CD4-positive, alpha-beta memory T cell (primary cell): Measurements from ENCODE around the gene SLC5A10. TPM values are rescaled to one million over a fixed set of nuclear protein-coding genes. Genes with fewer than 3 reads are reported as not detected.
A peak's percentile ranks its signal among the peaks of the same experiment; 100 is the strongest.
"Not testable (repeated sequence)": the region's sequence is repeated elsewhere in the genome, so short reads cannot be mapped to it uniquely, and the experiment has no call there.

Source experiments
- CTCF ChIA-PET: fragments of 350-600 bp; sonication (Branson Sonifier 250); formaldehyde crosslinking; loops from one replicate; lab custom pipeline; 2021; ENCODE audit warnings: inconsistent platforms; ENCODE audit not compliant: partially characterized antibody; lab: Charles Lee
- POLR2A ChIA-PET: fragments of 350-600 bp; sonication (Branson Sonifier 250); formaldehyde crosslinking; loops from one replicate; lab custom pipeline; 2021; ENCODE audit not compliant: partially characterized antibody; lab: Charles Lee
- DNase-seq, 5 donors: peaks; one replicate each; pipeline versions ENCODE4 v3.0.0 to v3.0.0-alpha.2; 2020 to 2022; ENCODE audit warnings: mixed read lengths in 1 of 5
- H3K27ac ChIP-seq: one replicate; pipeline ENCODE4 v1.7.0; 2013; ENCODE audit warnings: low read depth, low read length
- H3K27me3 ChIP-seq: 2 replicates; pipeline ENCODE4 v1.7.0; 2013; ENCODE audit warnings: mild to moderate bottlenecking, low read length, moderate library complexity; ENCODE audit not compliant: insufficient read depth
- H3K36me3 ChIP-seq: 2 replicates; pipeline ENCODE4 v1.7.0; 2013; ENCODE audit warnings: mild to moderate bottlenecking, low read length, moderate library complexity; ENCODE audit not compliant: insufficient read depth
- H3K4me1 ChIP-seq: 2 replicates; pipeline ENCODE4 v1.7.0; 2013; ENCODE audit warnings: mild to moderate bottlenecking, low read length, moderate library complexity; ENCODE audit not compliant: insufficient read depth
- H3K4me3 ChIP-seq, 2 donors: one replicate each; pipeline ENCODE4 v1.7.0; 2013; ENCODE audit warnings: low read length in 2 of 2, mild to moderate bottlenecking in 1 of 2
- H3K9me3 ChIP-seq, 2 donors: one replicate each; pipeline ENCODE4 v1.7.0; 2013; ENCODE audit warnings: low read length in 2 of 2, control low read depth in 1 of 2; ENCODE audit not compliant: control insufficient read depth in 1 of 2
- H3K27ac Mint-ChIP-seq, 7 donors: one replicate each; pipeline ENCODE4 v1.8.0; 2020 to 2021; ENCODE audit warnings: mixed read lengths in 7 of 7, mild to moderate bottlenecking in 6 of 7, inconsistent platforms in 3 of 7, moderate library complexity in 3 of 7
- H3K27me3 Mint-ChIP-seq, 2 donors: one replicate each; pipeline ENCODE4 v1.8.0; 2020 to 2021; ENCODE audit warnings: mixed read lengths in 2 of 2
- H3K36me3 Mint-ChIP-seq, 2 donors: one replicate each; pipeline ENCODE4 v1.8.0; 2020 to 2021; ENCODE audit warnings: mixed read lengths in 2 of 2, inconsistent platforms in 1 of 2, mild to moderate bottlenecking in 1 of 2
- H3K4me1 Mint-ChIP-seq, 4 donors: one replicate each; pipeline ENCODE4 v1.8.0; 2020 to 2021; ENCODE audit warnings: mixed read lengths in 4 of 4, mild to moderate bottlenecking in 1 of 4
- H3K4me3 Mint-ChIP-seq, 8 donors: one replicate each; pipeline ENCODE4 v1.8.0; 2020 to 2021; ENCODE audit warnings: mixed read lengths in 8 of 8, mild to moderate bottlenecking in 7 of 8, moderate library complexity in 6 of 8, inconsistent platforms in 3 of 8
- H3K9me3 Mint-ChIP-seq, 8 donors: one replicate each; pipeline ENCODE4 v1.8.0; 2020 to 2021; ENCODE audit warnings: mixed read lengths in 8 of 8, mild to moderate bottlenecking in 5 of 8, inconsistent platforms in 3 of 8, moderate library complexity in 1 of 8
- intact Hi-C: fragments of 100-400 bp; cut with micrococcal nuclease; formaldehyde crosslinking; loops from one replicate; pipeline ENCODE4 v1.15.1; 2023
- polyA plus RNA-seq, 2 donors: library from polyadenylated mRNA; unstranded; fragments of 300-500 nt; fragmentation: Illumina TruSeq; gene quantifications; one replicate each; pipeline ENCODE4 v1.2.3, GENCODE V29; 2021
- total RNA-seq, 2 experiments: library from RNA; stranded (reverse); gene quantifications; one replicate each; pipeline ENCODE4 v1.2.3, GENCODE V29; 2021

Gene SLC5A10
- total and polyA plus RNA-seq, 4 experiments from 2014 or later: 0.10 to 0.11 TPM; not detected in 2

- POLR2A ChIA-PET: interaction anchor here (0.7 to 3.4 kb wide), 5 partner anchors 12 to 1283 kb away, joined by 3 to 22 read pairs (median 3); partner anchors contain the start of genes FAM83G and PRPSAP2
- CTCF ChIA-PET: interaction anchor here (0.9 kb wide), 2 partner anchors 8 to 15 kb away, joined by 3 read pairs; no protein-coding TSS in a partner anchor
- H3K36me3 ChIP-seq: no peaks in the 10 kb centered on the region
- Mint-ChIP-seq H3K4me3 (peak overlapping the region; percentile 14 to 89 (median 52)), H3K36me3 (no peaks in the 10 kb centered on the region), H3K27me3 (no peaks in the 10 kb centered on the region), H3K27ac (peak overlapping the region; percentile 22 to 91 (median 67)), H3K9me3 (peaks cover 0 to 2% (median 0%) of the 10 kb centered on the region in 8 donors), H3K4me1 (peaks cover 24 to 58% (median 35%) of the 10 kb centered on the region in 4 donors)
- no peak overlapping the region for H3K4me3 ChIP-seq
- peaks cover 35% of the 10 kb centered on the region for H3K4me1 ChIP-seq
- DNase-seq: no peak
- intact Hi-C loops: loop anchor here (2.0 kb wide), 1 partner anchor 50 kb away; the partner anchor contains the start of gene FAM83G
- H3K9me3 ChIP-seq: no peaks in the 10 kb centered on the region
- no peaks in the 10 kb centered on the region for H3K27me3 ChIP-seq
- no peak overlapping the region for H3K27ac ChIP-seq
Measured at GRCh38 chr17:18954321-18954720, 2.4 kb downstream of the SLC5A10 start.

- peaks cover 25 to 60% (median 35%) of the 10 kb centered on the region in 4 donors for H3K4me1 Mint-ChIP-seq
- intact Hi-C loops: loop anchor here (1.0 to 5.0 kb wide), 3 partner anchors 30 to 53 kb away; partner anchors contain the start of gene FAM83G
- H3K27ac Mint-ChIP-seq: peak overlapping the region; percentile 74 to 96 (median 91)
- POLR2A ChIA-PET: interaction anchor here (0.7 to 3.4 kb wide), 14 partner anchors 12 to 1283 kb away, joined by 3 to 22 read pairs (median 3); partner anchors contain the start of genes FAM83G and PRPSAP2
- H3K27me3 Mint-ChIP-seq: no peaks in the 10 kb centered on the region
- CTCF ChIA-PET: interaction anchor here (0.9 to 1.5 kb wide), 4 partner anchors 12 to 329 kb away, joined by 3 to 4 read pairs (median 4); no protein-coding TSS in a partner anchor
- H3K4me3 ChIP-seq: peak overlapping the region in 1 of 2 donors; percentile 43
- H3K9me3 Mint-ChIP-seq: peaks cover 0 to 2% (median 0%) of the 10 kb centered on the region in 8 donors
- H3K27ac ChIP-seq: no peak overlapping the region
- H3K9me3 ChIP-seq: no peaks in the 10 kb centered on the region
- peaks cover 35% of the 10 kb centered on the region for H3K4me1 ChIP-seq
- H3K36me3 Mint-ChIP-seq: no peaks in the 10 kb centered on the region
- DNase-seq: no peak
- H3K27me3 ChIP-seq: no peaks in the 10 kb centered on the region
- H3K4me3 Mint-ChIP-seq: peak overlapping the region; percentile 48 to 96 (median 84)
- no peaks in the 10 kb centered on the region for H3K36me3 ChIP-seq
Measured at GRCh38 chr17:18955009-18955408, 3.0 kb downstream of the SLC5A10 start.

GRCh38 chr17:18956021-18956420 is 4.1 kb downstream of the SLC5A10 start:
- H3K36me3 Mint-ChIP-seq, H3K27me3 Mint-ChIP-seq, DNase-seq, H3K27me3 ChIP-seq, H3K36me3 ChIP-seq, H3K4me3 ChIP-seq, H3K9me3 Mint-ChIP-seq, H3K27ac ChIP-seq, H3K9me3 ChIP-seq: not testable (repeated sequence)
- POLR2A ChIA-PET: interaction anchor here (0.6 to 3.4 kb wide), 13 partner anchors 15 to 100 kb away, joined by 3 to 22 read pairs (median 3); partner anchors contain the start of genes FAM83G and PRPSAP2
- CTCF ChIA-PET: interaction anchor here (0.9 to 1.5 kb wide), 5 partner anchors 10 to 330 kb away, joined by 3 to 5 read pairs (median 4); no protein-coding TSS in a partner anchor
- peaks cover 40% of the 10 kb centered on the region for H3K4me1 ChIP-seq
- intact Hi-C loops: loop anchor here (5.0 kb wide), 1 partner anchor 54 kb away; no protein-coding TSS in a partner anchor
- Mint-ChIP-seq H3K4me3 (peak overlapping the region in 6 of 8 donors; percentile 79 to 96 (median 86)), H3K27ac (peak overlapping the region in 6 of 7 donors; percentile 85 to 96 (median 92)), H3K4me1 (peaks cover 30 to 71% (median 40%) of the 10 kb centered on the region in 4 donors)

GRCh38 chr17:18956581-18956980 is 4.6 kb downstream of the SLC5A10 start:
- Mint-ChIP-seq H3K36me3 (no peaks in the 10 kb centered on the region), H3K27me3 (no peaks in the 10 kb centered on the region), H3K4me3 (peak overlapping the region in 1 of 8 donors; percentile 21), H3K27ac (no peak overlapping the region), H3K9me3 (peaks cover 0 to 2% (median 0%) of the 10 kb centered on the region in 8 donors), H3K4me1 (peaks cover 30 to 75% (median 40%) of the 10 kb centered on the region in 4 donors)
- peaks cover 46% of the 10 kb centered on the region for H3K4me1 ChIP-seq
- ChIA-PET POLR2A (interaction anchor here (1.3 to 3.4 kb wide), 4 partner anchors 36 to 98 kb away, joined by 3 to 22 read pairs (median 4); partner anchors contain the start of genes FAM83G and PRPSAP2), CTCF (interaction anchor here (1.4 to 1.5 kb wide), 3 partner anchors 57 to 331 kb away, joined by 4 to 5 read pairs (median 4); no protein-coding TSS in a partner anchor)
- no peak for DNase-seq
- H3K4me3 ChIP-seq: no peak overlapping the region
- H3K27ac ChIP-seq: no peak overlapping the region
- H3K36me3 ChIP-seq: no peaks in the 10 kb centered on the region
- intact Hi-C loops: loop anchor here (5.0 kb wide), 1 partner anchor 54 kb away; no protein-coding TSS in a partner anchor
- H3K27me3 ChIP-seq: no peaks in the 10 kb centered on the region
- H3K9me3 ChIP-seq: no peaks in the 10 kb centered on the region

- peak overlapping the region in 3 of 8 donors; percentile 7 to 71 (median 66) for H3K4me3 Mint-ChIP-seq
- H3K27me3 ChIP-seq: no peaks in the 10 kb centered on the region
- no peaks in the 10 kb centered on the region for H3K36me3 ChIP-seq
- H3K4me1 ChIP-seq: peaks cover 46% of the 10 kb centered on the region
- H3K27me3 Mint-ChIP-seq: no peaks in the 10 kb centered on the region
- H3K4me1 Mint-ChIP-seq: peaks cover 30 to 75% (median 40%) of the 10 kb centered on the region in 4 donors
- ChIA-PET POLR2A (interaction anchor here (1.3 to 3.4 kb wide), 2 partner anchors 47 to 100 kb away, joined by 4 to 22 read pairs; partner anchors contain the start of genes FAM83G and PRPSAP2), CTCF (interaction anchor here (1.3 kb wide), 1 partner anchor 54 kb away, joined by 3 read pairs; no protein-coding TSS in a partner anchor)
- H3K36me3 Mint-ChIP-seq: no peaks in the 10 kb centered on the region
- peak overlapping the region in 5 of 7 donors; percentile 17 to 88 (median 43) for H3K27ac Mint-ChIP-seq
- no peak overlapping the region for H3K27ac ChIP-seq
- peaks cover 0 to 2% (median 0%) of the 10 kb centered on the region in 8 donors for H3K9me3 Mint-ChIP-seq
- intact Hi-C loops: loop anchor here (5.0 kb wide), 1 partner anchor 56 kb away; no protein-coding TSS in a partner anchor
- H3K4me3 ChIP-seq: no peak overlapping the region
- H3K9me3 ChIP-seq: no peaks in the 10 kb centered on the region
- no peak for DNase-seq
Measured at GRCh38 chr17:18957831-18958230, 5.9 kb downstream of the SLC5A10 start.

GRCh38 chr17:18958611-18959010 is 6.6 kb downstream of the SLC5A10 start:
- peaks cover 28 to 71% (median 36%) of the 10 kb centered on the region in 4 donors for H3K4me1 Mint-ChIP-seq

More at GRCh38 chr17:18958611-18959010, 6.6 kb downstream of the SLC5A10 start:
- no peak for DNase-seq
- intact Hi-C loops: loop anchor here (5.0 kb wide), 1 partner anchor 56 kb away; no protein-coding TSS in a partner anchor
- POLR2A ChIA-PET: no interaction called here
- H3K27me3 ChIP-seq: no peaks in the 10 kb centered on the region
- Mint-ChIP-seq H3K27ac (peak overlapping the region in 2 of 7 donors; percentile 12 to 52), H3K27me3 (no peaks in the 10 kb centered on the region), H3K9me3 (peaks cover 0 to 2% (median 0%) of the 10 kb centered on the region in 8 donors), H3K36me3 (no peaks in the 10 kb centered on the region), H3K4me3 (no peak overlapping the region)
- no peak overlapping the region for H3K27ac ChIP-seq
- H3K4me3 ChIP-seq: no peak overlapping the region
- H3K9me3 ChIP-seq: no peaks in the 10 kb centered on the region
- H3K36me3 ChIP-seq: no peaks in the 10 kb centered on the region
- CTCF ChIA-PET: interaction anchor here (0.9 to 4.6 kb wide), 3 partner anchors 10 to 45 kb away, joined by 3 to 35 read pairs (median 29); partner anchors contain the start of gene FAM83G
- peaks cover 46% of the 10 kb centered on the region for H3K4me1 ChIP-seq
